PC-9 (cell line): ENCODE data around the gene PDE11A.

ENCODE experiments used
- CTCF ChIP-seq: fragments of 200-600 bp; sonication (generic); conservative IDR thresholded peaks from 2 replicates; pipeline ENCODE4 v1.6.1; 2017; ENCODE audit warnings: mixed run types, antibody characterized with exemption, mild to moderate bottlenecking, moderate library complexity
- EZH2 ChIP-seq: fragments of 200-600 bp; sonication (generic); IDR thresholded peaks from 2 replicates; pipeline ENCODE4 v1.8.0; 2017; ENCODE audit warnings: antibody characterized with exemption, low read depth

- TF ChIP-seq CTCF (no peak), EZH2 (no peak)
Measured at GRCh38 chr2:177633910-177634294, 438.7 kb downstream of the PDE11A start.
